GM23338 (cell line): Measurements from ENCODE around the gene GPC5. TPM values are rescaled to one million over a fixed set of nuclear protein-coding genes. Genes with fewer than 3 reads are reported as not detected.

ENCODE experiments used
- ATAC-seq: fragments of 200-7000 bp; cut with Tn5 transposase; 3 replicates; pipeline ENCODE4 v1.9.1; 2020
- DNase-seq: peaks from one replicate; pipeline ENCODE4 v3.0.0-alpha.2; 2015; ENCODE audit warnings: low spot score
- H2AFZ ChIP-seq: fragments of 200-600 bp; sonication (generic); 2 replicates; pipeline ENCODE4 v1.8.0; 2016; ENCODE audit warnings: antibody characterized with exemption, mild to moderate bottlenecking, moderate library complexity
- H3F3A ChIP-seq: fragments of 200-600 bp; sonication (generic); replicated peaks from 2 replicates; pipeline ENCODE4 v1.8.0; 2017; ENCODE audit warnings: antibody characterized with exemption, mixed run types, low read depth
- H3K27ac ChIP-seq: fragments of 200-600 bp; sonication (generic); 2 replicates; pipeline ENCODE4 v1.6.1; 2016; ENCODE audit warnings: low read depth
- H3K27me3 ChIP-seq: fragments of 200-600 bp; sonication (generic); 2 replicates; pipeline ENCODE4 v1.8.0; 2016; ENCODE audit warnings: mild to moderate bottlenecking, mixed run types, moderate library complexity; ENCODE audit not compliant: insufficient read depth
- H3K36me3 ChIP-seq: fragments of 200-600 bp; sonication (generic); 2 replicates; pipeline ENCODE4 v1.8.0; 2016; ENCODE audit warnings: mild to moderate bottlenecking; ENCODE audit not compliant: insufficient read depth
- H3K4me1 ChIP-seq: fragments of 200-600 bp; sonication (generic); 2 replicates; pipeline ENCODE4 v1.8.0; 2016; ENCODE audit warnings: mild to moderate bottlenecking, moderate library complexity; ENCODE audit not compliant: insufficient read depth
- H3K4me2 ChIP-seq: fragments of 200-600 bp; sonication (generic); 2 replicates; pipeline ENCODE4 v1.7.1; 2017; ENCODE audit warnings: mixed run types
- H3K4me3 ChIP-seq: fragments of 200-600 bp; sonication (generic); 2 replicates; pipeline ENCODE4 v1.6.1; 2016; ENCODE audit warnings: mixed run types
- H3K79me2 ChIP-seq: fragments of 200-600 bp; sonication (generic); replicated peaks from 2 replicates; pipeline ENCODE4 v1.8.0; 2017; ENCODE audit warnings: mild to moderate bottlenecking; ENCODE audit not compliant: insufficient read depth
- H3K9me2 ChIP-seq: fragments of 200-600 bp; sonication (generic); 2 replicates; pipeline ENCODE4 v1.8.0; 2017; ENCODE audit not compliant: insufficient read depth
- H4K20me1 ChIP-seq: fragments of 200-600 bp; sonication (generic); replicated peaks from 2 replicates; pipeline ENCODE4 v1.8.0; 2017; ENCODE audit warnings: mild to moderate bottlenecking; ENCODE audit not compliant: insufficient read depth
- H3K27ac Mint-ChIP-seq: 2 replicates; pipeline ENCODE4 v1.8.0; 2020; ENCODE audit warnings: inconsistent platforms, mild to moderate bottlenecking, moderate library complexity, mixed read lengths
- H3K27me3 Mint-ChIP-seq: 3 replicates; pipeline ENCODE4 v1.8.0; 2022; ENCODE audit warnings: low read depth, mild to moderate bottlenecking, moderate library complexity, mixed read lengths, inconsistent platforms; ENCODE audit not compliant: insufficient read depth, poor library complexity
- H3K36me3 Mint-ChIP-seq: 3 replicates; pipeline ENCODE4 v1.8.0; 2021; ENCODE audit warnings: low read depth, mild to moderate bottlenecking, inconsistent platforms, moderate library complexity, mixed read lengths
- H3K4me1 Mint-ChIP-seq: 3 replicates; pipeline ENCODE4 v1.8.0; 2020; ENCODE audit warnings: mild to moderate bottlenecking, inconsistent platforms, mixed read lengths
- H3K4me3 Mint-ChIP-seq: 3 replicates; pipeline ENCODE4 v1.8.0; 2021; ENCODE audit warnings: moderate library complexity, mild to moderate bottlenecking, inconsistent platforms, mixed read lengths
- H3K9me3 Mint-ChIP-seq: 3 replicates; pipeline ENCODE4 v1.8.0; 2020; ENCODE audit warnings: moderate library complexity, mild to moderate bottlenecking, inconsistent platforms, mixed read lengths
- CREB1 ChIP-seq: fragments of 250-450 bp; sonication (Bioruptor Pico); IDR thresholded peaks from 2 replicates; pipeline ENCODE4 v1.5.0; 2020; ENCODE audit warnings: low read depth, mild to moderate bottlenecking, moderate library complexity
- EZH2 ChIP-seq: fragments of 200-600 bp; sonication (generic); IDR thresholded peaks from one replicate; pipeline ENCODE4 v1.8.0; 2017; ENCODE audit warnings: antibody characterized with exemption, mild to moderate bottlenecking, low read depth; ENCODE audit not compliant: unreplicated experiment
- EZH2phosphoT487 ChIP-seq: fragments of 200-600 bp; sonication (generic); IDR thresholded peaks from one replicate; pipeline ENCODE4 v1.8.1; 2018; ENCODE audit warnings: antibody characterized with exemption; ENCODE audit not compliant: unreplicated experiment
- JUNB ChIP-seq: IDR thresholded peaks from one replicate; pipeline ENCODE4 v1.6.1; 2016; ENCODE audit warnings: antibody characterized with exemption; ENCODE audit not compliant: unreplicated experiment
- NANOG ChIP-seq: IDR thresholded peaks from 2 replicates; pipeline ENCODE4 v1.6.1; 2016; ENCODE audit warnings: antibody characterized with exemption, borderline replicate concordance
- POLR2AphosphoS5 ChIP-seq: IDR thresholded peaks from 2 replicates; pipeline ENCODE4 v1.6.1; 2016; ENCODE audit warnings: antibody characterized with exemption, low read depth
- ZNF114 ChIP-seq: fragments of 250-450 bp; sonication (Bioruptor Pico); IDR thresholded peaks from 2 replicates; pipeline ENCODE4 v1.5.0; 2020; ENCODE audit warnings: mild to moderate bottlenecking, moderate library complexity
- ZNF331 ChIP-seq: fragments of 250-450 bp; sonication (Bioruptor Pico); IDR thresholded peaks from 2 replicates; pipeline ENCODE4 v1.5.0; 2020; ENCODE audit warnings: low read depth, mild to moderate bottlenecking, moderate library complexity
- polyA plus RNA-seq: library from polyadenylated mRNA; unstranded; fragments of >200 nt; fragmentation: Nextera tagmentation; extraction: Ambion mirVana; gene quantifications from 2 replicates; pipeline ENCODE4 v1.2.1, GENCODE V29; 2016
- total RNA-seq: library from RNA; depleted of rRNA; stranded (reverse); fragments of >200 nt; shearing (Covaris generic); gene quantifications from 2 replicates; pipeline ENCODE4 v1.2.3, GENCODE V29; 2014
- TF ChIP-seq, protein P1 (sequence below): IDR thresholded peaks from one replicate; pipeline ENCODE4 v1.6.1; 2018; ENCODE audit warnings: antibody characterized with exemption; ENCODE audit not compliant: unreplicated experiment
- TF ChIP-seq, protein P2 (sequence below): IDR thresholded peaks from 2 replicates; pipeline ENCODE4 v1.6.1; 2016; ENCODE audit warnings: antibody characterized with exemption
- TF ChIP-seq, protein P3 (sequence below): fragments of 250-450 bp; sonication (Bioruptor Pico); IDR thresholded peaks from 2 replicates; pipeline ENCODE4 v1.5.0; 2020; ENCODE audit warnings: mild to moderate bottlenecking, moderate library complexity

GPC5 gene
- total and polyA plus RNA-seq, 2 experiments from 2014 or later: 0.95 to 1.1 TPM

DNA sequence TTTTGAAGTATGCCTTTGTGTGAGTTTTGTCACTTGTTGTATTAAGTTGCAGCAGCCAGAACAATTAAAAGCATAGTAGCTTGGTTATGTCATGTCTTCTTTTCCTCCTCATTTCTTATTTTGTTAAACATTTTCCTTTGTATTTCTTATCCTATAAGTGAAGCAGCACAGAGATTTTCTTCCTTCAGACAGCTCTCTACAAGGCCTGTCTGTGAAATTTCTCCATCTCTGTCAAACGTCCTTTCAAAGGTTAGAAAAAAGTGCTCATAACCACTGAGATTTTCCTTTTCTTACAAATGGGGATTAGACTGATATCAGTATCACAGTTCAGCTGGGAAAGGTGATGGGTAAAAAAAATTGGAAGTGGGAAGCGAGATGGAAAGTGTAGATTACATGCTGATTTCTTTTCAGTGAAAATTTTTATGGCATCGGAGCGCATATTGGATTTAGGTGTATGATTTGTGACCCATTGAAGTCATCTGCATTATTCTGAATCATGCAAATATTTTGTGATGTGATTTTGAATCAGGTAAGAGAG, 71.7 kb downstream of the GPC5 start (continued):
- TF ChIP-seq NANOG: no peak
- TF ChIP-seq JUNB: no peak
- TF ChIP-seq, protein P1, sequence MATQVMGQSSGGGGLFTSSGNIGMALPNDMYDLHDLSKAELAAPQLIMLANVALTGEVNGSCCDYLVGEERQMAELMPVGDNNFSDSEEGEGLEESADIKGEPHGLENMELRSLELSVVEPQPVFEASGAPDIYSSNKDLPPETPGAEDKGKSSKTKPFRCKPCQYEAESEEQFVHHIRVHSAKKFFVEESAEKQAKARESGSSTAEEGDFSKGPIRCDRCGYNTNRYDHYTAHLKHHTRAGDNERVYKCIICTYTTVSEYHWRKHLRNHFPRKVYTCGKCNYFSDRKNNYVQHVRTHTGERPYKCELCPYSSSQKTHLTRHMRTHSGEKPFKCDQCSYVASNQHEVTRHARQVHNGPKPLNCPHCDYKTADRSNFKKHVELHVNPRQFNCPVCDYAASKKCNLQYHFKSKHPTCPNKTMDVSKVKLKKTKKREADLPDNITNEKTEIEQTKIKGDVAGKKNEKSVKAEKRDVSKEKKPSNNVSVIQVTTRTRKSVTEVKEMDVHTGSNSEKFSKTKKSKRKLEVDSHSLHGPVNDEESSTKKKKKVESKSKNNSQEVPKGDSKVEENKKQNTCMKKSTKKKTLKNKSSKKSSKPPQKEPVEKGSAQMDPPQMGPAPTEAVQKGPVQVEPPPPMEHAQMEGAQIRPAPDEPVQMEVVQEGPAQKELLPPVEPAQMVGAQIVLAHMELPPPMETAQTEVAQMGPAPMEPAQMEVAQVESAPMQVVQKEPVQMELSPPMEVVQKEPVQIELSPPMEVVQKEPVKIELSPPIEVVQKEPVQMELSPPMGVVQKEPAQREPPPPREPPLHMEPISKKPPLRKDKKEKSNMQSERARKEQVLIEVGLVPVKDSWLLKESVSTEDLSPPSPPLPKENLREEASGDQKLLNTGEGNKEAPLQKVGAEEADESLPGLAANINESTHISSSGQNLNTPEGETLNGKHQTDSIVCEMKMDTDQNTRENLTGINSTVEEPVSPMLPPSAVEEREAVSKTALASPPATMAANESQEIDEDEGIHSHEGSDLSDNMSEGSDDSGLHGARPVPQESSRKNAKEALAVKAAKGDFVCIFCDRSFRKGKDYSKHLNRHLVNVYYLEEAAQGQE: no peak
- no peak for TF ChIP-seq CREB1 (CRISPR knock-in tag)
- no peak for TF ChIP-seq EZH2phosphoT487
- no peak for TF ChIP-seq POLR2AphosphoS5
- TF ChIP-seq ZNF114: no peak

DNA sequence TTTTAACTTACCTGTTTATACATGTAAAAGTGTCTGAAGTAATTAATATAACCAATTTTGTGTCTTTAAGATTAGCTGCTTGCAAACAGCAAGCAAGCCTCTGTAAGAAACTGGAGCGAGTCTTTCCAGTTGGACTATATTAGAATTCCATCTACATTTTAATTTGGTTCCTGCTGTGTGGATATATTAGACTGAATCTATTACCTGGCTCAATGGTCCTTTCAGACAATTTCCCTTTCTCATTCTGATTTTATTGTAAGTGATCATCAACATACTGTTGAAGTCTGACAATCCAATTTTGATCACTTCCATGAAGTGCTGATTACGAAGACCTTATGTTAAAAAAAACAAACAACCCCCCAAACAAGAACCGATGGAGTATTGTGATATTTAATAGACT, 72.3 kb downstream of the GPC5 start:
- H3K79me2 ChIP-seq: no peaks in the 10 kb centered on the region
- no peaks in the 10 kb centered on the region for H3K36me3 ChIP-seq
- no peaks in the 10 kb centered on the region for H3K27me3 Mint-ChIP-seq
- no peaks in the 10 kb centered on the region for H4K20me1 ChIP-seq
- H3K4me1 Mint-ChIP-seq: peaks cover 8% of the 10 kb centered on the region; the same call in 2 of the 3 replicates
- DNase-seq: no peak
- H3K4me1 ChIP-seq: no peaks in the 10 kb centered on the region
- no peaks in the 10 kb centered on the region for H3F3A ChIP-seq
- H3K27ac ChIP-seq: no peak overlapping the region
- no peak overlapping the region for H3K4me3 Mint-ChIP-seq
- no peaks in the 10 kb centered on the region for H3K27me3 ChIP-seq
- no peak overlapping the region for H3K4me3 ChIP-seq
- H3K9me3 Mint-ChIP-seq: no peaks in the 10 kb centered on the region
- H3K4me2 ChIP-seq: no peak overlapping the region
- H3K27ac Mint-ChIP-seq: no peak overlapping the region
- H2AFZ ChIP-seq: no peak overlapping the region
- no peak for ATAC-seq
- no peaks in the 10 kb centered on the region for H3K36me3 Mint-ChIP-seq
- no peaks in the 10 kb centered on the region for H3K9me2 ChIP-seq
- TF ChIP-seq ZNF331: no peak
- TF ChIP-seq EZH2phosphoT487: no peak
- TF ChIP-seq, protein P1: no peak
- TF ChIP-seq EZH2: no peak
- TF ChIP-seq ZNF114: no peak
- TF ChIP-seq, protein P2, sequence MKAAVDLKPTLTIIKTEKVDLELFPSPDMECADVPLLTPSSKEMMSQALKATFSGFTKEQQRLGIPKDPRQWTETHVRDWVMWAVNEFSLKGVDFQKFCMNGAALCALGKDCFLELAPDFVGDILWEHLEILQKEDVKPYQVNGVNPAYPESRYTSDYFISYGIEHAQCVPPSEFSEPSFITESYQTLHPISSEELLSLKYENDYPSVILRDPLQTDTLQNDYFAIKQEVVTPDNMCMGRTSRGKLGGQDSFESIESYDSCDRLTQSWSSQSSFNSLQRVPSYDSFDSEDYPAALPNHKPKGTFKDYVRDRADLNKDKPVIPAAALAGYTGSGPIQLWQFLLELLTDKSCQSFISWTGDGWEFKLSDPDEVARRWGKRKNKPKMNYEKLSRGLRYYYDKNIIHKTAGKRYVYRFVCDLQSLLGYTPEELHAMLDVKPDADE: no peak
- TF ChIP-seq CREB1 (CRISPR knock-in tag): no peak
- TF ChIP-seq, protein P3, sequence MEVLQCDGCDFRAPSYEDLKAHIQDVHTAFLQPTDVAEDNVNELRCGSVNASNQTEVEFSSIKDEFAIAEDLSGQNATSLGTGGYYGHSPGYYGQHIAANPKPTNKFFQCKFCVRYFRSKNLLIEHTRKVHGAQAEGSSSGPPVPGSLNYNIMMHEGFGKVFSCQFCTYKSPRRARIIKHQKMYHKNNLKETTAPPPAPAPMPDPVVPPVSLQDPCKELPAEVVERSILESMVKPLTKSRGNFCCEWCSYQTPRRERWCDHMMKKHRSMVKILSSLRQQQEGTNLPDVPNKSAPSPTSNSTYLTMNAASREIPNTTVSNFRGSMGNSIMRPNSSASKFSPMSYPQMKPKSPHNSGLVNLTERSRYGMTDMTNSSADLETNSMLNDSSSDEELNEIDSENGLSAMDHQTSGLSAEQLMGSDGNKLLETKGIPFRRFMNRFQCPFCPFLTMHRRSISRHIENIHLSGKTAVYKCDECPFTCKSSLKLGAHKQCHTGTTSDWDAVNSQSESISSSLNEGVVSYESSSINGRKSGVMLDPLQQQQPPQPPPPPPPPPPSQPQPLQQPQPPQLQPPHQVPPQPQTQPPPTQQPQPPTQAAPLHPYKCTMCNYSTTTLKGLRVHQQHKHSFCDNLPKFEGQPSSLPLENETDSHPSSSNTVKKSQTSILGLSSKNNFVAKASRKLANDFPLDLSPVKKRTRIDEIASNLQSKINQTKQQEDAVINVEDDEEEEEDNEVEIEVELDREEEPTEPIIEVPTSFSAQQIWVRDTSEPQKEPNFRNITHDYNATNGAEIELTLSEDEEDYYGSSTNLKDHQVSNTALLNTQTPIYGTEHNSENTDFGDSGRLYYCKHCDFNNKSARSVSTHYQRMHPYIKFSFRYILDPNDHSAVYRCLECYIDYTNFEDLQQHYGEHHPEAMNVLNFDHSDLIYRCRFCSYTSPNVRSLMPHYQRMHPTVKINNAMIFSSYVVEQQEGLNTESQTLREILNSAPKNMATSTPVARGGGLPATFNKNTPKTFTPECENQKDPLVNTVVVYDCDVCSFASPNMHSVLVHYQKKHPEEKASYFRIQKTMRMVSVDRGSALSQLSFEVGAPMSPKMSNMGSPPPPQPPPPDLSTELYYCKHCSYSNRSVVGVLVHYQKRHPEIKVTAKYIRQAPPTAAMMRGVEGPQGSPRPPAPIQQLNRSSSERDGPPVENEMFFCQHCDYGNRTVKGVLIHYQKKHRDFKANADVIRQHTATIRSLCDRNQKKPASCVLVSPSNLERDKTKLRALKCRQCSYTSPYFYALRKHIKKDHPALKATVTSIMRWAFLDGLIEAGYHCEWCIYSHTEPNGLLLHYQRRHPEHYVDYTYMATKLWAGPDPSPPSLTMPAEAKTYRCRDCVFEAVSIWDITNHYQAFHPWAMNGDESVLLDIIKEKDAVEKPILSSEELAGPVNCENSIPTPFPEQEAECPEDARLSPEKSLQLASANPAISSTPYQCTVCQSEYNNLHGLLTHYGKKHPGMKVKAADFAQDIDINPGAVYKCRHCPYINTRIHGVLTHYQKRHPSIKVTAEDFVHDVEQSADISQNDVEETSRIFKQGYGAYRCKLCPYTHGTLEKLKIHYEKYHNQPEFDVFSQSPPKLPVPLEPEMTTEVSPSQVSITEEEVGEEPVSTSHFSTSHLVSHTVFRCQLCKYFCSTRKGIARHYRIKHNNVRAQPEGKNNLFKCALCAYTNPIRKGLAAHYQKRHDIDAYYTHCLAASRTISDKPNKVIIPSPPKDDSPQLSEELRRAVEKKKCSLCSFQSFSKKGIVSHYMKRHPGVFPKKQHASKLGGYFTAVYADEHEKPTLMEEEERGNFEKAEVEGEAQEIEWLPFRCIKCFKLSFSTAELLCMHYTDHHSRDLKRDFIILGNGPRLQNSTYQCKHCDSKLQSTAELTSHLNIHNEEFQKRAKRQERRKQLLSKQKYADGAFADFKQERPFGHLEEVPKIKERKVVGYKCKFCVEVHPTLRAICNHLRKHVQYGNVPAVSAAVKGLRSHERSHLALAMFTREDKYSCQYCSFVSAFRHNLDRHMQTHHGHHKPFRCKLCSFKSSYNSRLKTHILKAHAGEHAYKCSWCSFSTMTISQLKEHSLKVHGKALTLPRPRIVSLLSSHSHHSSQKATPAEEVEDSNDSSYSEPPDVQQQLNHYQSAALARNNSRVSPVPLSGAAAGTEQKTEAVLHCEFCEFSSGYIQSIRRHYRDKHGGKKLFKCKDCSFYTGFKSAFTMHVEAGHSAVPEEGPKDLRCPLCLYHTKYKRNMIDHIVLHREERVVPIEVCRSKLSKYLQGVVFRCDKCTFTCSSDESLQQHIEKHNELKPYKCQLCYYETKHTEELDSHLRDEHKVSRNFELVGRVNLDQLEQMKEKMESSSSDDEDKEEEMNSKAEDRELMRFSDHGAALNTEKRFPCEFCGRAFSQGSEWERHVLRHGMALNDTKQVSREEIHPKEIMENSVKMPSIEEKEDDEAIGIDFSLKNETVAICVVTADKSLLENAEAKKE (CRISPR knock-in tag): no peak
